HepG2 (cell line): ENCODE data around the gene CKAP5. TPM values are rescaled to one million over a fixed set of nuclear protein-coding genes. Genes with fewer than 3 reads are reported as not detected.

Experiments
- DZIP1 ChIP-seq: sonication (generic); formaldehyde crosslinking; IDR thresholded peaks from 2 replicates; pipeline ENCODE4 v1.5.0; 2020; ENCODE audit warnings: mild to moderate bottlenecking, missing genetic modification reagents
- HES4 ChIP-seq: sonication (generic); formaldehyde crosslinking; IDR thresholded peaks from 2 replicates; pipeline ENCODE4 v1.9.0; 2021; ENCODE audit warnings: mild to moderate bottlenecking, missing genetic modification reagents, borderline replicate concordance
- HOXA9 ChIP-seq: sonication (generic); formaldehyde crosslinking; IDR thresholded peaks from 2 replicates; pipeline ENCODE4 v1.8.1; 2022; ENCODE audit warnings: missing genetic modification reagents, mild to moderate bottlenecking, moderate library complexity, borderline replicate concordance
- MEF2D ChIP-seq: sonication (generic); formaldehyde crosslinking; IDR thresholded peaks from 2 replicates; pipeline ENCODE4 v1.5.1; 2020; ENCODE audit warnings: mild to moderate bottlenecking, missing genetic modification reagents
- NFE2L1 ChIP-seq: sonication (generic); formaldehyde crosslinking; IDR thresholded peaks from 2 replicates; pipeline ENCODE4 v1.4.0; 2020; ENCODE audit warnings: missing genetic modification reagents, mild to moderate bottlenecking, borderline replicate concordance
- PATZ1 ChIP-seq: sonication (generic); formaldehyde crosslinking; IDR thresholded peaks from 2 replicates; pipeline ENCODE4 v1.4.0; 2020; ENCODE audit warnings: missing genetic modification reagents
- RFX1 ChIP-seq: fragments of 450-650 bp; IDR thresholded peaks from 2 replicates; pipeline ENCODE4 v1.6.1; 2017
- THRA ChIP-seq: sonication (generic); formaldehyde crosslinking; IDR thresholded peaks from 2 replicates; pipeline ENCODE4 v1.4.0; 2020; ENCODE audit warnings: missing genetic modification reagents, borderline replicate concordance
- ZBTB20 ChIP-seq: sonication (generic); formaldehyde crosslinking; IDR thresholded peaks from 2 replicates; pipeline ENCODE4 v1.8.1; 2023; ENCODE audit warnings: missing genetic modification reagents, low read depth, mild to moderate bottlenecking, borderline replicate concordance
- ZNF180 ChIP-seq: sonication (generic); formaldehyde crosslinking; IDR thresholded peaks from 2 replicates; pipeline ENCODE4 v1.4.0; 2020; ENCODE audit warnings: low read depth, missing genetic modification reagents, borderline replicate concordance
- ZNF580 ChIP-seq: IDR thresholded peaks from 2 replicates; pipeline ENCODE4 v1.6.1; 2016; ENCODE audit warnings: low read depth, borderline replicate concordance
- ZNF747 ChIP-seq: sonication (generic); formaldehyde crosslinking; IDR thresholded peaks from 2 replicates; pipeline ENCODE4 v1.8.1; 2023; ENCODE audit warnings: missing genetic modification reagents, mild to moderate bottlenecking, borderline replicate concordance
- ZNF891 ChIP-seq: sonication (generic); formaldehyde crosslinking; IDR thresholded peaks from 2 replicates; pipeline ENCODE4 v1.5.0; 2020; ENCODE audit warnings: mild to moderate bottlenecking, missing genetic modification reagents
- polyA plus RNA-seq, 8 experiments: library from polyadenylated mRNA; depleted of rRNA in 3 of 8; stranded (reverse) in 7 of 8; unstranded in 1 of 8; fragments of >200 nt; fragmentation: Illumina TruSeq in 4 of 8; extraction: Trizol in 4 of 8; gene quantifications; 2 replicates each; pipeline versions ENCODE4 v1.2.1 to v1.2.3, GENCODE V29; 2011 to 2016; ENCODE audit warnings: low read depth in 4 of 8, missing spikeins in 1 of 8, mixed read lengths in 1 of 8; ENCODE audit not compliant: insufficient read depth in 1 of 8
- total RNA-seq, 5 experiments: library from RNA; depleted of rRNA; stranded (reverse); fragments of >200 nt; fragmentation: Illumina TruSeq; extraction: Trizol; gene quantifications; 2 replicates each; pipeline ENCODE4 v1.2.3, GENCODE V29; 2016; ENCODE audit warnings: low read depth in 1 of 5
- TF ChIP-seq, protein P1 (sequence below): sonication (generic); formaldehyde crosslinking; IDR thresholded peaks from 2 replicates; pipeline ENCODE4 v1.4.0; 2020; ENCODE audit warnings: missing genetic modification reagents
- TF ChIP-seq, protein P2 (sequence below): IDR thresholded peaks from 2 replicates; pipeline ENCODE4 v1.6.1; 2016; ENCODE audit warnings: low read depth

Gene CKAP5
- total and polyA plus RNA-seq, 2 of the 13 experiments (the other 11 are each of a cell fraction or from before 2014, with no cell fraction given), result 79.2 to 103 TPM

GRCh38 chr11:46718155-46719019, 127.7 kb downstream of the CKAP5 start (continued):
- TF ChIP-seq, protein P1, sequence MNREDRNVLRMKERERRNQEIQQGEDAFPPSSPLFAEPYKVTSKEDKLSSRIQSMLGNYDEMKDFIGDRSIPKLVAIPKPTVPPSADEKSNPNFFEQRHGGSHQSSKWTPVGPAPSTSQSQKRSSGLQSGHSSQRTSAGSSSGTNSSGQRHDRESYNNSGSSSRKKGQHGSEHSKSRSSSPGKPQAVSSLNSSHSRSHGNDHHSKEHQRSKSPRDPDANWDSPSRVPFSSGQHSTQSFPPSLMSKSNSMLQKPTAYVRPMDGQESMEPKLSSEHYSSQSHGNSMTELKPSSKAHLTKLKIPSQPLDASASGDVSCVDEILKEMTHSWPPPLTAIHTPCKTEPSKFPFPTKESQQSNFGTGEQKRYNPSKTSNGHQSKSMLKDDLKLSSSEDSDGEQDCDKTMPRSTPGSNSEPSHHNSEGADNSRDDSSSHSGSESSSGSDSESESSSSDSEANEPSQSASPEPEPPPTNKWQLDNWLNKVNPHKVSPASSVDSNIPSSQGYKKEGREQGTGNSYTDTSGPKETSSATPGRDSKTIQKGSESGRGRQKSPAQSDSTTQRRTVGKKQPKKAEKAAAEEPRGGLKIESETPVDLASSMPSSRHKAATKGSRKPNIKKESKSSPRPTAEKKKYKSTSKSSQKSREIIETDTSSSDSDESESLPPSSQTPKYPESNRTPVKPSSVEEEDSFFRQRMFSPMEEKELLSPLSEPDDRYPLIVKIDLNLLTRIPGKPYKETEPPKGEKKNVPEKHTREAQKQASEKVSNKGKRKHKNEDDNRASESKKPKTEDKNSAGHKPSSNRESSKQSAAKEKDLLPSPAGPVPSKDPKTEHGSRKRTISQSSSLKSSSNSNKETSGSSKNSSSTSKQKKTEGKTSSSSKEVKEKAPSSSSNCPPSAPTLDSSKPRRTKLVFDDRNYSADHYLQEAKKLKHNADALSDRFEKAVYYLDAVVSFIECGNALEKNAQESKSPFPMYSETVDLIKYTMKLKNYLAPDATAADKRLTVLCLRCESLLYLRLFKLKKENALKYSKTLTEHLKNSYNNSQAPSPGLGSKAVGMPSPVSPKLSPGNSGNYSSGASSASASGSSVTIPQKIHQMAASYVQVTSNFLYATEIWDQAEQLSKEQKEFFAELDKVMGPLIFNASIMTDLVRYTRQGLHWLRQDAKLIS (CRISPR knock-in tag), result no peak
- TF ChIP-seq HOXA9 (CRISPR knock-in tag), result no peak
- TF ChIP-seq MEF2D (CRISPR knock-in tag), result peak; percentile 94
- TF ChIP-seq DZIP1 (CRISPR knock-in tag), result no peak
- no peak for TF ChIP-seq HES4
- no peak for TF ChIP-seq RFX1
- TF ChIP-seq, protein P2, sequence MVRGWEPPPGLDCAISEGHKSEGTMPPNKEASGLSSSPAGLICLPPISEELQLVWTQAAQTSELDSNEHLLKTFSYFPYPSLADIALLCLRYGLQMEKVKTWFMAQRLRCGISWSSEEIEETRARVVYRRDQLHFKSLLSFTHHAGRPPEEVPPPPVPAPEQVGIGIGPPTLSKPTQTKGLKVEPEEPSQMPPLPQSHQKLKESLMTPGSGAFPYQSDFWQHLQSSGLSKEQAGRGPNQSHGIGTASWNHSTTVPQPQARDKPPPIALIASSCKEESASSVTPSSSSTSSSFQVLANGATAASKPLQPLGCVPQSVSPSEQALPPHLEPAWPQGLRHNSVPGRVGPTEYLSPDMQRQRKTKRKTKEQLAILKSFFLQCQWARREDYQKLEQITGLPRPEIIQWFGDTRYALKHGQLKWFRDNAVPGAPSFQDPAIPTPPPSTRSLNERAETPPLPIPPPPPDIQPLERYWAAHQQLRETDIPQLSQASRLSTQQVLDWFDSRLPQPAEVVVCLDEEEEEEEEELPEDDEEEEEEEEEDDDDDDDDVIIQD, result 0 out of 2 replicates have a peak, but pooled peaks have one; percentile 37
- no peak for TF ChIP-seq NFE2L1 (CRISPR knock-in tag)
- peak; percentile 98 for TF ChIP-seq THRA (CRISPR knock-in tag)
- TF ChIP-seq ZNF891 (CRISPR knock-in tag), result no peak
- peak; percentile 59; the same call in 1 of the 2 replicates for TF ChIP-seq ZNF747 (CRISPR knock-in tag)
- peak; percentile 91; the same call in 1 of the 2 replicates for TF ChIP-seq ZBTB20 (CRISPR knock-in tag)
- no peak for TF ChIP-seq ZNF180
- TF ChIP-seq ZNF580, result peak; percentile 92
- TF ChIP-seq PATZ1 (CRISPR knock-in tag), result peak; percentile 96
